GM12878 (cell line): Measurements from ENCODE around the gene SSNA1.

Source experiments
- CBX5 ChIP-seq: sonication (generic); IDR thresholded peaks from 2 replicates; pipeline ENCODE4 v1.6.1; 2016; ENCODE audit warnings: low read depth, moderate library complexity, mild to moderate bottlenecking, inconsistent platforms
- CHD1 ChIP-seq: IDR thresholded peaks from 2 replicates; pipeline ENCODE4 v1.6.1; 2012; ENCODE audit warnings: low read depth, low read length, improper control_type of control experiment
- CHD4 ChIP-seq: fragments of 200-600 bp; sonication (generic); IDR thresholded peaks from 2 replicates; pipeline ENCODE4 v1.6.1; 2016; ENCODE audit warnings: mild to moderate bottlenecking
- CTCF ChIP-seq, 3 experiments: IDR thresholded peaks in 2 of 3; conservative IDR thresholded peaks in 1 of 3; 2 replicates each; pipeline ENCODE4 v1.5.1; 2011; ENCODE audit warnings: low read depth in 3 of 3, low read length in 3 of 3, mild to moderate bottlenecking in 3 of 3, control low read depth in 2 of 3, moderate library complexity in 2 of 3, inconsistent platforms in 1 of 3, mixed read lengths in 1 of 3; ENCODE audit not compliant: control insufficient read depth in 2 of 3, insufficient read depth in 1 of 3; ENCODE audit errors: extremely low read depth in 1 of 3
- EZH2 ChIP-seq: IDR thresholded peaks from 2 replicates; pipeline ENCODE4 v1.6.1; 2012; ENCODE audit warnings: low read depth, mild to moderate bottlenecking, control low read depth, inconsistent platforms, low read length, borderline replicate concordance; ENCODE audit not compliant: control insufficient read depth
- HDAC2 ChIP-seq: fragments of 200-600 bp; sonication (generic); IDR thresholded peaks from 2 replicates; pipeline ENCODE4 v1.6.1; 2017
- IRF3 ChIP-seq: fragments of 450-650 bp; IDR thresholded peaks from 2 replicates; pipeline ENCODE4 v1.6.1; 2014; ENCODE audit warnings: mild to moderate bottlenecking
- KDM1A ChIP-seq: fragments of 200-600 bp; sonication (generic); IDR thresholded peaks from 2 replicates; pipeline ENCODE4 v1.6.1; 2016; ENCODE audit warnings: borderline replicate concordance
- MEF2A ChIP-seq: IDR thresholded peaks from 2 replicates; pipeline ENCODE4 v1.6.1; 2011; ENCODE audit warnings: low read depth, mild to moderate bottlenecking, low read length, moderate library complexity; ENCODE audit not compliant: insufficient read depth
- POLR2AphosphoS5 ChIP-seq: IDR thresholded peaks from 2 replicates; pipeline ENCODE4 v1.6.1; 2011; ENCODE audit warnings: mild to moderate bottlenecking, low read length, inconsistent platforms
- RCOR1 ChIP-seq: conservative IDR thresholded peaks from 2 replicates; pipeline ENCODE4 v1.6.1; 2012; ENCODE audit warnings: low read depth, low read length, improper control_type of control experiment
- SMC3 ChIP-seq: IDR thresholded peaks from 2 replicates; pipeline ENCODE4 v1.6.1; 2011; ENCODE audit warnings: low read length, improper control_type of control experiment, borderline replicate concordance
- TARDBP ChIP-seq: IDR thresholded peaks from 2 replicates; pipeline ENCODE4 v1.6.1; 2016; ENCODE audit warnings: borderline replicate concordance

GRCh38 chr9:137164370-137165249 lies 23.9 kb upstream of the SSNA1 start:
- no peak for TF ChIP-seq CTCF (IDR thresholded peaks at IDR 0.05 in 2 of 3, conservative IDR thresholded peaks at IDR 0.05 in 1 of 3; ENCODE audit: control insufficient read depth in 2 of 3, extremely low read depth in 1 of 3, insufficient read depth in 1 of 3, low read depth in 3 of 3, low read length in 3 of 3)
- no peak for TF ChIP-seq EZH2
- TF ChIP-seq MEF2A, result no peak
- no peak for TF ChIP-seq SMC3
- no peak for TF ChIP-seq CHD1
- no peak for TF ChIP-seq CHD4
- no peak for TF ChIP-seq TARDBP
- TF ChIP-seq HDAC2, result no peak
- TF ChIP-seq KDM1A, result no peak
- TF ChIP-seq CBX5, result no peak
- TF ChIP-seq POLR2AphosphoS5, result no peak
- no peak for TF ChIP-seq RCOR1
- no peak for TF ChIP-seq IRF3
